ENCODE results near the gene SLC12A6. TPM values are rescaled to one million over a fixed set of nuclear protein-coding genes. Genes with fewer than 3 reads are reported as not detected.

Gene SLC12A6
- polyA plus RNA-seq, 1 donor from 2014 or later: 7.3 TPM

DNA sequence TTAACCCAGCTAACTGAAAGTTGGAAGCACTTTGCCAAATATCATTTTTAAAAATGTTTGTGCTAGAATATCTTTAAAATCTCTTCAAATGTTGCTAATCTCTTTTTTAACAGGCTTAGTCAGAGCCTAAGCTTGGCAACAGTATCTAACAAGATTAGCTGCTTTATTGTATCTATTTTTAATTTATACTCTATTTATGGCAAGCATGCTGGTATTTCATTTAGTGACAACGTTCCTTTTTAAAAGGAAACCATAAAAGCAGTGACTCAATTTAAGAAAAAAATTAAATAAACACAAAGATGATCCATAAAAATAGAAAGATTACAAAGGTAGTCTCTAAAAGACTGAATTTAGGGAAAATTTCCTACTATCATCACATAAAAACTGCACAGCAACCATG lies 40.5 kb downstream of the SLC12A6 start:
- H3K4me3 ChIP-seq (ENCODE audit: low read length): no peak overlapping the region
- no peaks in the 10 kb centered on the region for H3F3A ChIP-seq (ENCODE audit: insufficient read depth, low read length, poor library complexity, severe bottlenecking)
- H3K79me2 ChIP-seq (replicated peaks; ENCODE audit: insufficient read depth, low read length): no peaks in the 10 kb centered on the region
- no peak overlapping the region for H3K4me2 ChIP-seq (ENCODE audit: low read length)
- no peak overlapping the region for H3K9ac ChIP-seq (ENCODE audit: low read length)
- H3K9me2 ChIP-seq (ENCODE audit: insufficient read depth, low read length): no peaks in the 10 kb centered on the region
- H3K9me3 ChIP-seq (ENCODE audit: low read length): no peaks in the 10 kb centered on the region
- no peak overlapping the region for H3K27ac ChIP-seq (ENCODE audit: low read length)
- no peaks in the 10 kb centered on the region for H3K36me3 ChIP-seq (ENCODE audit: insufficient read depth, low read length)
- H4K20me1 ChIP-seq (ENCODE audit: insufficient read depth): no peaks in the 10 kb centered on the region
- TF ChIP-seq, protein P1, sequence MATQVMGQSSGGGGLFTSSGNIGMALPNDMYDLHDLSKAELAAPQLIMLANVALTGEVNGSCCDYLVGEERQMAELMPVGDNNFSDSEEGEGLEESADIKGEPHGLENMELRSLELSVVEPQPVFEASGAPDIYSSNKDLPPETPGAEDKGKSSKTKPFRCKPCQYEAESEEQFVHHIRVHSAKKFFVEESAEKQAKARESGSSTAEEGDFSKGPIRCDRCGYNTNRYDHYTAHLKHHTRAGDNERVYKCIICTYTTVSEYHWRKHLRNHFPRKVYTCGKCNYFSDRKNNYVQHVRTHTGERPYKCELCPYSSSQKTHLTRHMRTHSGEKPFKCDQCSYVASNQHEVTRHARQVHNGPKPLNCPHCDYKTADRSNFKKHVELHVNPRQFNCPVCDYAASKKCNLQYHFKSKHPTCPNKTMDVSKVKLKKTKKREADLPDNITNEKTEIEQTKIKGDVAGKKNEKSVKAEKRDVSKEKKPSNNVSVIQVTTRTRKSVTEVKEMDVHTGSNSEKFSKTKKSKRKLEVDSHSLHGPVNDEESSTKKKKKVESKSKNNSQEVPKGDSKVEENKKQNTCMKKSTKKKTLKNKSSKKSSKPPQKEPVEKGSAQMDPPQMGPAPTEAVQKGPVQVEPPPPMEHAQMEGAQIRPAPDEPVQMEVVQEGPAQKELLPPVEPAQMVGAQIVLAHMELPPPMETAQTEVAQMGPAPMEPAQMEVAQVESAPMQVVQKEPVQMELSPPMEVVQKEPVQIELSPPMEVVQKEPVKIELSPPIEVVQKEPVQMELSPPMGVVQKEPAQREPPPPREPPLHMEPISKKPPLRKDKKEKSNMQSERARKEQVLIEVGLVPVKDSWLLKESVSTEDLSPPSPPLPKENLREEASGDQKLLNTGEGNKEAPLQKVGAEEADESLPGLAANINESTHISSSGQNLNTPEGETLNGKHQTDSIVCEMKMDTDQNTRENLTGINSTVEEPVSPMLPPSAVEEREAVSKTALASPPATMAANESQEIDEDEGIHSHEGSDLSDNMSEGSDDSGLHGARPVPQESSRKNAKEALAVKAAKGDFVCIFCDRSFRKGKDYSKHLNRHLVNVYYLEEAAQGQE (IDR thresholded peaks at IDR 0.05; ENCODE audit: borderline replicate concordance): no peak
- TF ChIP-seq MXI1 (conservative IDR thresholded peaks at IDR 0.05; ENCODE audit: poor library complexity, severe bottlenecking): no peak
- no peak for TF ChIP-seq TAF1 (IDR thresholded peaks at IDR 0.05; ENCODE audit: low read depth)
- TF ChIP-seq, protein P2, sequence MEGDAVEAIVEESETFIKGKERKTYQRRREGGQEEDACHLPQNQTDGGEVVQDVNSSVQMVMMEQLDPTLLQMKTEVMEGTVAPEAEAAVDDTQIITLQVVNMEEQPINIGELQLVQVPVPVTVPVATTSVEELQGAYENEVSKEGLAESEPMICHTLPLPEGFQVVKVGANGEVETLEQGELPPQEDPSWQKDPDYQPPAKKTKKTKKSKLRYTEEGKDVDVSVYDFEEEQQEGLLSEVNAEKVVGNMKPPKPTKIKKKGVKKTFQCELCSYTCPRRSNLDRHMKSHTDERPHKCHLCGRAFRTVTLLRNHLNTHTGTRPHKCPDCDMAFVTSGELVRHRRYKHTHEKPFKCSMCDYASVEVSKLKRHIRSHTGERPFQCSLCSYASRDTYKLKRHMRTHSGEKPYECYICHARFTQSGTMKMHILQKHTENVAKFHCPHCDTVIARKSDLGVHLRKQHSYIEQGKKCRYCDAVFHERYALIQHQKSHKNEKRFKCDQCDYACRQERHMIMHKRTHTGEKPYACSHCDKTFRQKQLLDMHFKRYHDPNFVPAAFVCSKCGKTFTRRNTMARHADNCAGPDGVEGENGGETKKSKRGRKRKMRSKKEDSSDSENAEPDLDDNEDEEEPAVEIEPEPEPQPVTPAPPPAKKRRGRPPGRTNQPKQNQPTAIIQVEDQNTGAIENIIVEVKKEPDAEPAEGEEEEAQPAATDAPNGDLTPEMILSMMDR (IDR thresholded peaks at IDR 0.05; ENCODE audit: poor library complexity, severe bottlenecking): no peak
- TF ChIP-seq POLR2AphosphoS5 (IDR thresholded peaks at IDR 0.05): no peak
- TF ChIP-seq SMC3 (conservative IDR thresholded peaks at IDR 0.05; ENCODE audit: poor library complexity): no peak
- no peak for TF ChIP-seq EP300 (conservative IDR thresholded peaks at IDR 0.05; ENCODE audit: poor library complexity, severe bottlenecking)
- no peak for TF ChIP-seq EZH2 (IDR thresholded peaks at IDR 0.05; ENCODE audit: borderline replicate concordance, insufficient read depth, low read length, poor library complexity, severe bottlenecking)
- no peak overlapping the region for H2AFZ ChIP-seq (ENCODE audit: low read depth, low read length)
- H3K27me3 ChIP-seq (ENCODE audit: insufficient read depth, low read depth, low read length): no peaks in the 10 kb centered on the region

DNA sequence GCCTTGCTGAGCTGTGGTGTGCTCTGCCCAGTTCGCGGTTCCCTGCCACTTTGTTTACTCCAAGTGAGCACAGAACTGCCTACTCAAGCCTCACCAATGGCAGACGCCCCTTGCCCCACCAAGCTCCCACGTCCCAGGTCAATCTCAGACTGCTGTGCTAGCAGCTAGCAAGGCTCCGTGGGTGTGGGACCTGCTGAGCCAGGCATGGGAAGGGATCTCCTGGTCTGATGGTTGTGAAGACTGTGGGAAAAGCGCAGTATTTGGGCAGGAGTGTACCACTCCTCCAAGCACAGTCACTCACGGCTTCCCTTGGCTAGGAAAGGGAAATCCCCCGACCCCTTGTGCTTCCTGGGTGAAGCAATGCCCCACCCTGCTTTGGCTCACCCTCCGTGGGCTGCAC lies 45.0 kb downstream of the SLC12A6 start:
- Histone ChIP-seq H3K4me2 (ENCODE audit: low read length) (no peak overlapping the region), H3K79me2 (replicated peaks; ENCODE audit: insufficient read depth, low read length) (no peaks in the 10 kb centered on the region), H2AFZ (ENCODE audit: low read depth, low read length) (no peak overlapping the region), H3K9me2 (ENCODE audit: insufficient read depth, low read length) (no peaks in the 10 kb centered on the region), H3K36me3 (ENCODE audit: insufficient read depth, low read length) (no peaks in the 10 kb centered on the region), H3F3A (ENCODE audit: insufficient read depth, low read length, poor library complexity, severe bottlenecking) (no peaks in the 10 kb centered on the region), H3K9ac (ENCODE audit: low read length) (no peak overlapping the region), H4K20me1 (ENCODE audit: insufficient read depth) (no peaks in the 10 kb centered on the region), H3K27ac (ENCODE audit: low read length) (no peak overlapping the region), H3K27me3 (ENCODE audit: insufficient read depth, low read depth, low read length) (no peaks in the 10 kb centered on the region), H3K4me3 (ENCODE audit: low read length) (no peak overlapping the region), H3K9me3 (ENCODE audit: low read length) (no peaks in the 10 kb centered on the region)
- TF ChIP-seq POLR2AphosphoS5 (IDR thresholded peaks at IDR 0.05) (no peak), MXI1 (conservative IDR thresholded peaks at IDR 0.05; ENCODE audit: poor library complexity, severe bottlenecking) (no peak), SMC3 (conservative IDR thresholded peaks at IDR 0.05; ENCODE audit: poor library complexity) (no peak), EZH2 (IDR thresholded peaks at IDR 0.05; ENCODE audit: borderline replicate concordance, insufficient read depth, low read length, poor library complexity, severe bottlenecking) (no peak), RAD21 (conservative IDR thresholded peaks at IDR 0.05) (no peak), TAF1 (IDR thresholded peaks at IDR 0.05; ENCODE audit: low read depth) (no peak), EP300 (conservative IDR thresholded peaks at IDR 0.05; ENCODE audit: poor library complexity, severe bottlenecking) (no peak)
- TF ChIP-seq, protein P2 (IDR thresholded peaks at IDR 0.05; ENCODE audit: poor library complexity, severe bottlenecking): no peak
- TF ChIP-seq, protein P1 (IDR thresholded peaks at IDR 0.05; ENCODE audit: borderline replicate concordance): no peak

Measured in neural cell (in vitro differentiated cells).